ENCODE results near the gene TBC1D3C.
"Not testable (repeated sequence)": the region's sequence is repeated elsewhere in the genome, so short reads cannot be mapped to it uniquely, and the experiment has no call there.

TBC1D3C gene

GRCh38 chr17:38068534-38068933, at the start of gene TBC1D3C:
Gene TBC1D3C, minus strand, starts transcription at chr17:38068634. Its CDS starts 1,568 bp downstream, at chr17:38067066.
- not testable (repeated sequence) for DNase-seq (ENCODE audit: low read depth); H3K4me3 ChIP-seq (ENCODE audit: low read length)

GRCh38 chr17:38099262-38099661, 30.8 kb upstream of the TBC1D3C start:
- DNase-seq (ENCODE audit: low read depth); H3K4me3 ChIP-seq (ENCODE audit: low read length): not testable (repeated sequence)

GRCh38 chr17:38094059-38094694, 25.7 kb upstream of the TBC1D3C start:
- DNase-seq (ENCODE audit: low read depth); H3K4me3 ChIP-seq (ENCODE audit: low read length): not testable (repeated sequence)

- H3K4me3 ChIP-seq (ENCODE audit: low read length); DNase-seq (ENCODE audit: low read depth): not testable (repeated sequence)
These were observed 19.7 kb upstream of the TBC1D3C start for GRCh38 chr17:38088120-38088519.

GRCh38 chr17:38087344-38087743, 18.9 kb upstream of the TBC1D3C start:
- not testable (repeated sequence) for DNase-seq (ENCODE audit: low read depth); H3K4me3 ChIP-seq (ENCODE audit: low read length)
